GM19328 (cell line): ENCODE measurements around the gene CACNA1H.

Source experiments
- ATAC-seq: cut with Tn5 transposase; IDR thresholded peaks from one replicate; pipeline ENCODE4 v1.9.1; 2021; ENCODE audit warnings: mild to moderate bottlenecking, moderate library complexity; ENCODE audit not compliant: unreplicated experiment

CACNA1H gene

GRCh38 chr16:1121601-1122397 lies 31.1 kb upstream of the CACNA1H start:
- no peak for ATAC-seq

- no peak for ATAC-seq
These were observed 30.5 kb upstream of the CACNA1H start for GRCh38 chr16:1122398-1122765.

- no peak for ATAC-seq
These were observed 29.2 kb upstream of the CACNA1H start for GRCh38 chr16:1123525-1124230.

- ATAC-seq: no peak
These were observed 28.6 kb upstream of the CACNA1H start for GRCh38 chr16:1124291-1124690.

DNA sequence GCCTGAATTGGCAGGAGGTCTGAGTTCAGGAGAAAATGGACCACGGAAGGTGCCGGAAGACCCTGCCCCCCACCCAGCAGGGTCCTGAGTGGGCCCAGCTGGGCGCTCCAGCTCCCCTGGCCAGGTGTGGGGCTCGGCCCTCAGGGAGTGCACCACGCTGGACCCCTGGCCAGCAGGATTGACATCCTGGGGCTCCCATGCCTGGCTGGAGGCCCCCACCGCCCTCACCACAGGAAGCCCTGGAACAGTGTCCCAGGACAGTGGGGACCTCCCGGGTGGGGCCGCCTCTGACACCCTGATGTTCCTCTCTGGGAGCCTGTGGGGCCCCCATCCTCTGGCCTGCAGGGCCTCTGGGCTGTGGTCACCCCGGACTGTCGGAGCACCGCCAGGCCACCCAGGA lies 28.1 kb upstream of the CACNA1H start:
- no peak for ATAC-seq

DNA sequence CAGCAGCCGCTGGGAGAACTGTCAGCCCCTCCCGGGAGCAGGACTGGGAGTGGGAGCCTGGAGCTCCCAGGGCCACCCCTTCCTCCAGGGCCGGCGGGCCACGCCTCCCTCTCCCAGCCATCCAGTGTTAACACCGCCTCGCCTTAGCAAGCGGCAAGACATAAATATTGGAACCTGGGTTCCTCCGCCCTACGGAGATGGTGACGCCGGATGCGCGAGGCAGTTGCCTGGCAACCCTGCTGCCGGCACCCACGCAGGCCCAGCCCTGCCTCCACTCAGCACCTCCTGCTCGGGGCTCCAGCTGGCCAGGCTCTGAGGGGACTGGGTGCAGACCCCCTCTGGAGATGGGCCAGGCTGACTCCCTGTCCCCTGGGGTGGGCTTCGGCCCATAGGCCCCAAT lies 27.4 kb upstream of the CACNA1H start:
- ATAC-seq: no peak

- no peak for ATAC-seq
These were observed 26.9 kb upstream of the CACNA1H start for GRCh38 chr16:1126044-1126443.

- no peak for ATAC-seq
These were observed 26.3 kb upstream of the CACNA1H start for GRCh38 chr16:1126586-1126985.

DNA sequence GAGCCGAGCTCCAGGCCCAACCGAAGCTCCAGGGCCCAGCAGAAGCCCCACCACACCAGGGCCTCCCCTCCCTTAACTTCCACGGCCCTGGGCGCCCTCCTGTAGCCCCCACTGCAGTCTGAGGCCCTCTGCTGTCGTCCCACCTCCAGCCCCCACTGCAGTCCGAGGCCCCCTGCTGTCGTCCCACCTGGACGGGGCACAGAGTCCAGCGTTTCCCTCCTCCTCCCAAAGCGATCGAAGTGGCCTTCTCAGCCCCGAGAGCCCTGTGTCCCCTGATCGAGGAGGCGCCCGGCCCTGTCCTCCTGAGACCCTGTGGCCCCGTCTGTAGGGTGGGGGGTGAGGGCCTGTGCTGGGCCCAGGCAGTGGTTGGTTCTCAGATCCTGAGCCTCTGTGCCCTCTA lies 25.8 kb upstream of the CACNA1H start:
- no peak for ATAC-seq

- no peak for ATAC-seq
These were observed 24.8 kb upstream of the CACNA1H start for GRCh38 chr16:1127971-1128715.

DNA sequence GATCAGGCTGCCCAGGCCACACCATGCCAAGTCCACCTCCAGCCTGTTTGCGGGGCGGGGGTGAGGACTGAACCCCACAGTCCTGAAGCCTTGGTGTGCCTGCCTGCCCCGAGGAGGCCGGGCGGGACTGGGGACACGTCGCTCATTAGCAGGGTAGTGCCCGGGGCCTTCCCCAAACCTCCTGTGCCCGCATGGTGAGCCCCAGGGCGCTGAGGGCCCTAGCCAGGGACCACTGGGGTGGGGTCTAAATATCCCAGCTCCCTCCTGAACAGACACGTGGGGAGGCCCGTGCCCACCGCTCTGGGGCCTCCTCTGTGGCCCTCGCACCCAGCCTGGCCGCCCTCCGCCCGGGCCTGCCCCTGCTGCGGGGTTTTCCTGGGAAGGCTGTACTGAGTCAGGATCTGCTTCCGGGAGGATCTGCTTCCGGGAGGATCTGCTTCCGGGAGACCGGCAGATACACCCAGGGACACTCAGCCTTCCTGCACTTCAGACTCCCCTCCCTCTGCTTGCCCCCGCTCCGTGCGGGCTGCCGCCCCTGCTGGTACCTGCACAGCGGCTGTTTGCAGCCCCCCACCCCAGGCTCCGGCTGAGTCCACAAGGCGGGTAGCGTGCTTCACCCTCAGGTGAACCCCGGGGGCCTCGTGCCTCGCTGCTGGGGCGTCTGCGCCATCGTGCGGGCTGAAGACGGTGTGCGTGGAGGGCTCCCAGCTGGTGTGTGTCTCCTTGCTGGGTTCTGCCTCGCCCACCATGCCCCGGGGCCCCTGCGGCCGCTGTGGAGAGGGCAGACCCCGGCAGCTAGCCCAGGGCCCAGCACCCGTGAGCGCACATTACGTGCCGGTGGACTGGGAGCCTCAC lies 23.6 kb upstream of the CACNA1H start:
- ATAC-seq: no peak

DNA sequence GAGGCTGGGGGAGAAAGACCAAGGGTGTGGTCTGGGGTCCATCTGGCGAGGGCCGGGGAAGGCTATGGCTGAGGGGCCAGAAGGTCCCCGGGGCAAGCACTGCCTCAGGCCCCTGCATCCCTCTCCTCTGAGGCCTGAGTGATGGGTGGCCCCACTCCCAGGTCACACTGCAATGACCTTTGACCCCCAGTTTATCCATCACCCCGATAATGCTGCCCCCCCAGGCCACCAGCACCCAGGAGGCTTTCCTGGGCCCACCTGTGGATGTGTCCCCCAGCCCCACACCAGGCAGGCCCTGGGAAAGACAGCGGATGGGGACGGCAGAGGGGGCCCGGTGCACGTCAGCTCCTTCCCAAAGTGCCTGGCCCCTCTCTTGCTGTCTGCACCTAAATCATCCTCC lies 22.5 kb upstream of the CACNA1H start:
- no peak for ATAC-seq

DNA sequence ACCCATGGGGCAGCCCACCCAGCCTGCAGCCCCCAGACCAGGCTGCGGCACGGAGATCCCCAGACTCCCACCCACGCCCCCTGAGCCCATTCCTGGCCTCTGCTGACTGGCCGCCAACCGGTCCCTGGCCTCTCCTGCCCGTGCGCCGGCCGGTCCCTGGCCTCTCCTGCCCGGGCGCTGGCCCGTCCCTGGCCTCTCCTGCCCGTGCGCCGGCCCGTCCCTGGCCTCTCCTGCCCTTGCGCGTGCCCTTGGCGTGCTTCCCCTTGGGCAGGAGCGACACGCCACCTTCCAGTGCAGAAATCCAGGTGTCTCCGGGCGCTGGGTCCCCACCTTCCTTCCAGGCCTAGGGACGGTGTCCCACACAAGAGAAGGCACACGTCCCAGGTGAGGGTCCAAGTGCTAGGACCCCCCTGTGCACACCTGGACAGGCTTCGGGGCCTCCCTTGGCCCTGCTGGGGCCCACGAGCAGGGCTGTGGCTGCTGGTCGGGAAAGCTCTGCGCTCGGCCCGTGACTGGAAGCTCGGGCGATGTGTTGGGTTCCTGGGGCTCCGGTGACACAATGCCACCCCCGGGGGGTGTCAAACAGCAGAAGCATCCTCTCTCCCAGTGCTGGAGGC lies 21.4 kb upstream of the CACNA1H start:
- ATAC-seq: no peak

- ATAC-seq: no peak
These were observed 20.5 kb upstream of the CACNA1H start for GRCh38 chr16:1132431-1132830.

- no peak for ATAC-seq
These were observed 19.6 kb upstream of the CACNA1H start for GRCh38 chr16:1133271-1133670.

DNA sequence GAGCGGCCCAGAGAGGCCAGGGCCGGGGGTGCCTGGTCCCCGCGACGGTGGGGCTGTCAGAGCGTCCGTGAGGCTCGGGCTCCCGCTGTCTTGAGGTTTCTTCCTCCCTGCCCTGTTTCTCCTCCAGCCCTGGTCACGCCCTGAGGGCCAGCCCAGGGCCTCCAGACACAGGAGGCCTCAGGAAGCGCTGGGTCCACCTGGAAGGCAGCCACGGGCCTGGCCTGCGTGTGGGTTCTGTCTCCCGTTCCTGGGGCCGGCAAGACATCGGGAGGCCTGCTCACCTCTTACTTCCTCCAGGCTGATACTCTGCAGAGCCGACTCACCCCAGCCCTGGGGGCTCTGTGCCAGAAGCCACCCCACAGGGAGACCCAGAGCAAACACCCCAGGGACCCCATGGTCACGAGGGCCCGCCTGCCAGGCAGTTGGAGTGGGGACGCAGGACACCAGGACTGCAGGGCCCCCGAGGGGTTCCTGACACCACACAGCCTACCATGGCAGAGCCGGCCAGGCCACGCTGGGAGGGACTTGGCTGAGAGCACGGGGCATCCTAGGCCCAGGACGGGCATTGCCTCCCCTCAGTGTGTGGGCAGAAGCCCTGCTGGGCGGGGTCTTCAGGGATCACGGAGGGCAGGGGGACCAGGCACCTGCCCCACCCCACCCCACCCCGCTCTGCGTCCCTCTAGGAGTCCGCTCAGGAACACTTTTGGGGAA lies 18.9 kb upstream of the CACNA1H start:
- no peak for ATAC-seq

DNA sequence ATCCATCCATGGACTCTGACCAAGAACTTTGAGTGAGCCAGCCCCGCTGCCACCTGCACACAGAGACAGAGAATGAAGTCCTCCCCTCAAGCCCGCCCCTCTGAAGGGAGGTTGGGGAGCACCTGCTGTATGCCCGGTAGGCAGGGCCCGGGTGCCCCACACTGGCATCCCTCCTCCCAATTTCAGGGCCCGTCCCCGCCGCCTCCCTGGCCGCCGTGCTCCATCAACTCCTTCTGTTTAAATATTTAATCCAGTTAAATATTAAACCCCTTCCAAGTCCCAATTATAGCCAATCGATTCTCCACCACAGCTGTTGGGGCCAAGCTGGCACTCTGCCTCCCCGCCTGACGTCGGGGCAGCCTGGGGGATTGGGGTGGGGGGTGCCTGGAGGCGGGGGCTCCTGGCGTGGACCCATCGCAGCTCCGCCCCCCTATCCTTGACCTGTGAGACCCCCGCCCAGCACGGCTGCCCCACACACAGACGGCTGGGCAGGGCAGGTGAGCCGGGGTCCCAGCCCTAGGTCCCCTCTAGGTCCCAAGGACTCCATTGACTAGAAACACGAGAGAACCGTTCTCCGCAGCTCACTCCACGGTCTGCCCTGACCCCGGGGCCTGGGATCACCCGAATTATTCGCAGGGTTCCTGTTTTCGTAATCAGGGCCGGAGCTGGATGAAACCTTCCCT lies 18.0 kb upstream of the CACNA1H start:
- ATAC-seq: no peak

GRCh38 chr16:1135459-1135825 lies 17.5 kb upstream of the CACNA1H start:
- ATAC-seq: no peak

DNA sequence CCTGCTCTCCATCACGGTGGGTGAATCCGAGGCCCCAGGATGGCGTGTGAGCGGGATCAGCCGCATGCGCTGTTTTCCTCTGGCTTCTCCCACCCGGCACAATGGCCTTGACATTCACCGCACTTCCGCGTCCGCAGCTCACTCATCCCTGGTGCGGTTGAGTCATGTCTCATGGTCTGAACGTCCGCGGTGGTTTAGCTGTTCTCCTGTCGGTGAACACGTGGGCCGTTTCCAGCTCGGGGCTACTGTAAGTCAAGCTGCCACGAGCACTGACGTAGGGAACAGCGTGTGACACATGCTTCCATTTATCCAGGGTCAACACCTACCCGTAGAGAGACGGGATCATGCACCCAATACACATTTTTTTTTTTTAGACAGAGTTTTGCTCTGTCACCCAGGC lies 15.3 kb upstream of the CACNA1H start:
- no peak for ATAC-seq
